Islet precursor cell (in vitro differentiated cells): ENCODE results near the gene MAMLD1.

Experiments
- DNase-seq: peaks from one replicate; pipeline ENCODE4 v3.0.0-alpha.2; 2018

The MAMLD1 gene

DNA sequence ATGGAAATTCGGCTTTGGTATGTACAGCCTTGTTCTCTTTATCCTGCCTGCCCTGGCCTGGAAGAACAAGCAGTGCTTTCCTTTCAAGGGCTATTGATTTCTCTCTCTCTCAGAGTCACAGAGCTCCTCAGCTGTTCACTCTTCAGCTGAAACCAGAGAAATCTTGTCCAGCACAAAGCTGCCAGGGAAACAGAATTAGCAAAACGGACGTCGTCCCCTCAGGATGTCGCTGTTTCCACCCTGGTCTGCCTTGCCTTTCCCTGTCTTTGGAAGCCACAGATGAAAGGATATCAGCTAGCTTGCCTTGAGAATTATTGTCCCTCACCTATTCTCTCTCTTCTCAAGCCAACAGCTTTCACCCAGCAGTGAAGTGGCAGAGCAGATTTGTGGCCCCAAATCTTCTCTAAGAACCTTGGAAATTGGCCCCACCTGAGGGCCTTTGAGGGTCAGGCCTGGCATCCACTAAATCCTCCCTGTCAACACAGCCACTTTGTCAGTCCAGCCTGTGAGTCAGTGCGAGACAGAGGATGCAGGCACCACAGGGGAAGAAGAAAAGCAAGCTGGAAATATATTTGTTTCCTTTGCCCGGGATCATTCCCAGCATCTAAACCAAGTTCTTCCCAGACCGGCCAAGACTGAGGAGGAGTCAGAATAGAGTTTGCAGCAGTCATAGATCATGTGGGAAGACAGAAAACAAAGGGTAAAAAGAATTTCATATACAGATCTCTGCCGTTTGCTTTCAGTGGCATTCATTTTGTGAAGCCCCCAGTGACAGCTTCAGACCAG lies 141.5 kb downstream of the MAMLD1 start:
- DNase-seq = no peak

DNA sequence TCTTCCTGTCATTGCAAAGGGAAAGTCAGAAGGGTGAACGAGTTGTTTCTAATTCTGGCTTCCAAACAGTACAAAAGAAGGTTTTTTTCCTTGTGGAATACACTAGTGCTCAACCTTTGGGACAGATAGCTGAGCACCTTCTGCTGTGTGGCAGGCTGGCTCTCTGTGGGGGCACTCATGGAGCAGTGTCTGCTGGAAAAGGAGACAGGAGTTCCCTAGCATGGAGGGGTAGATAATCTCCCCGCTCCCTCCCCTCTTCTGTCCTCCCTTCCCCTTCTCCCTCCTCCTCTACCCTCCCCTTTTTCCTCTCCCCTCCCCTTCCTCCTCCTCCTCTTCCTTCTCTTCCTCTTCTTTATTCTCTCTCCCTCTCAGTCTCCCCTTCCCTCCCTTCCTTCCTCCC lies 142.9 kb downstream of the MAMLD1 start:
- DNase-seq = no peak

DNA sequence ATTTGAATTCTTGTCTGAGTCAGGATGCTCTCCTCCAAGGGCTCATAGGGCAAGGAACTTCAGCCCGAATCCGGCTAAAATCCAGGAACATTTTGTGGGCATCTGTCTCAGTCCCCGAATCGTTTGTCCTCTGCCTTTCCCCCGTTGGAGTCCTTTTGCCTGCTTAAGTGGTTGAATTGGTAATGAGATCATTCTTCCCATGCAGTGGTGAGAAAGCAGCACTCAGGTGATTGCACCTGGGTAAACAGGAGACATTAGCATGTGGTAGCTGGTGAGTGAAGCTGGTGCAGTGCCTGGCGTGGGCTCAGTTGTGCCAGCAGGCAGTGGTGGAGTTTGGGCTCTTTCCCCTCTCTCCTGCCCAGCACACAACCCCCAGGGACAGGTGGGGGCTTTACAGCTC lies 143.4 kb downstream of the MAMLD1 start:
- no peak for DNase-seq

DNA sequence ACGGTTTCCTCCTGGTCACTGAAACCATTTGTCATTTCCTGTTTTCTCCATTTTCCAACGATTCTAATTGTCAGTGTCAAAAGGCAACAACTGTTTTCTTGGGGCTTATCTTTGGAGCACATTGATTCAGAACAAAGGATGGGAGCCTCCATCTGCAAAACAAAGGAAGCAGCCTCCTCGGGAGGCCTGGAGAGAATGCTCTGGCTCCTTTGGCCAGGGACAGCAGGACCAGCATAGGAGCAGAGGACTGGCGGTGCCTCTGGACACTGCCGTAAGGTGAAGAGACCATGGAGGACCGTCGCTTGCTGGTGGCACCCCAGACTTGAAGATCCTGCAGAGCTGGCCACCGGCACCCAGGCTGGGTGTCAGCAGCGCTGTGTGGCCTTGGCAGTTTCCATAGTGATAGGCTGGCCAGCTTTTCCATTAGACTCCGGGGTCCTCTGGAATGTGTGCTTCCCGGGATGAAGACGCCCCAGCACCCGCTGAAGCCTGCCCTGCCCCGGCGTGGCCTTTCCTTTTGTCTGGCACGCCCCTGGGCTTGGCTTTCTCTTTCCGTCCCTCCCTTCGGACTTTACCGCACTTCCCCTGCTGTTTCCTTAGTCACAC lies 144.2 kb downstream of the MAMLD1 start:
- DNase-seq = no peak

DNA sequence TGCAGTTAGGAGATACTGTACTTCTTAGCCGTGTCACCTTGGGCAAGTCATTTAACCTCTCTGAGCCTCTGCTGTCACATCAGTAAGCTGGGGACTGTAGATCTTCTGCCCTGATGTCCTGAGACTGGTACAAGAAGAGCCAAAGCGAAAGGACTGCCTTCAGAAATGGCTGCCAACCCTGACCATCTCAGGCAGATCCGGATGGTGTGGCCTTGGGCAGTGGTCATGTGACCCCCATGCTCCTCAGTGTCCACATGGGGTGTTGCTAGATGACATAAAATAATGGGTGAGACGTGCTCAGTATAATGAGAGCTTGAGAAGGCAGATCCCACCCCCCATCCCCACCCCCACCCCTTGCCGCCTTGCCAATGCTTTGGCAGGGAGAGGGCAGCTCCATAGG lies 144.9 kb downstream of the MAMLD1 start:
- no peak for DNase-seq

DNA sequence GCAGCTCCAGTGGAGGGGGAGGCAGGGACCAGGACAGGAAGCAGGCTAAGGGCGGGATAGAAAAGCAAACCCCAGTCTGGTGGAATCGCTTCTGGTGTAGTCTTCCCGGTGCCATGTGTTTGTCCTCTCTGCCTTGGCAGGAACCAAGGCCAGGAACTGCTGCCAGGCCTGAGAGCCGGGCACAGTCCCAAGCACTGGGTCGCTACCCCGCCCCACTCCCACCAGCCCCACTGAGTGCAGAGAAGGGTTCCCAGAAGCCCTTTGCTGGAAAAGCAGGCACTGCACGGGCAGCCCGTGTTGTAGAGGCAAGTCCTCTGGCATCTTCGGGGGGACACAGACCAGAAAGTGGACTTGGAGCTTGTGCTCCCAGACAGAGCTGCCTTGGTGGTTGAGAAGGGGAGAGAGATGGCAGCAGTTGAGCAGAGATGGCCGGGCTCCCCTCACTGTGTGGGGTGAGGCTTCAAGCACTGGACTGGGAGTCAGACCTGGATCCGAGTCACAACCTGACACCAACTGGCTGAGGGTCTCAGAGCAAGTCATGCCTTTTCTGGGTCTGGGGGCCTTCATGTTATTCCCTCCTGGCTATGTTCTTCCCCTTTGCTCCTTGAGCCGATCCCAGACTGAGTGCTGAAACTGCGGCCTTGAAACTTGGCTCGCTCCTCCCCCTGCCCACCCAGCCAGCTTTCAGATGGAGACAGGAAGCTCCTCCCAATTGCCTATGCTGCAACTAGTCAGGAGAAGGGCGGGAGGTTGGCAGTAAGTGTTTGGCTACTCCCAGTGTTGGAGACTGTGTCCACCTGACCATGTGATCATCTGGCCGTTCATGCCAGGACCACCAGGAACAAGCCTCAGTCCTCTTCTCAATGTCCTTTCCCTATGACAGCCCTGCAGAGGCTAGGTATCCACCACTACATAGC lies 145.6 kb downstream of the MAMLD1 start:
- no peak for DNase-seq

DNA sequence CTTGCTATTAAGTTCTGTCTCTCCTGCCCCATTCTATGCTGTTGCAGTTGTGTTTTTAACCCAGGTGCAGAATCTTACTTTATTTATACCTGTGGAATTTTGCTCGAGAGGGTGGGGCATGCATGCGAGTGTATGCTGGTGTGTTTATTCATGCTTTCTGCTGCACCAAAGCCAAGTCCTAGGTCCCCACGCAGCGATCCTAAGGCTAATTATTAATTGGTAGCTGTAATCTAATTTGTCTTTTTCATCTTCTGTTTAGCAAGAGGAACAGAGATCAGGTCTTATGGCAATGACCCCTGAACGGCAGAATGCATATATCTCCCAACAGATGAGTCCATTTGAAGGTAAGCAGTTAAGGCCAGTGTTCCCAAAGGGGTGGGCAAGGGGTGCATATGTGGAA lies 146.6 kb downstream of the MAMLD1 start:
- no peak for DNase-seq

DNA sequence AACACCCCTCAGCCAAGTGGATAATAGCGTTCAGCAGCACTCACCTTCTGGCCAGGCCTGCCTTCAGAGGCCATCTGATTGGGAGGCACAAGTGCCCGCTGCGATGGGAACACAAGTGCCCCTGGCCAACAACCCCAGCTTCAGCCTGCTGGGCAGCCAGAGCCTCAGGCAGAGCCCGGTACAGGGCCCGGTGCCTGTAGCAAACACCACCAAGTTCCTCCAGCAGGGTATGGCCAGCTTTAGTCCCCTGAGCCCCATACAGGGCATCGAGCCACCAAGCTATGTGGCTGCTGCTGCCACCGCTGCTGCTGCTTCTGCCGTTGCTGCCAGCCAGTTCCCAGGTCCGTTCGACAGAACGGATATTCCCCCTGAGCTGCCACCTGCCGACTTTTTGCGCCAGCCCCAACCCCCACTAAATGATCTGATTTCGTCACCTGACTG lies 149.4 kb downstream of the MAMLD1 start:
- DNase-seq = no peak

DNA sequence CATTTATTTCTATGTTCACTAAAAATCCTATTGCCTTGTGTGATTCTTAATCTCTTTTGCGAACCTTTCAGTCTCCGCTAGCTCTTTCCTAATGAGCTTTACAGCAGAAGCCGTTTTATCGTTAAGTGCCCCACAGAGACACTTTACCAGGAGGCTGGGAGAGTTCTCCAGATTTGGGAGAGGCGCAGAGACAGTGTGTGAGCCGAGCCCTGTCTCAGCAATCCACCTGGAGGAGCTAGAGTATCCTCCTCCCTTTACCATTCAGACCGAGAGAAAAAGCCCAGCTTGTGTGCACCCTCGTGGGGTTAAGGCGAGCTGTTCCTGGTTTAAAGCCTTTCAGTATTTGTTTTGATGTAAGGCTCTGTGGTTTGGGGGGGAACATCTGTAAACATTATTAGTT lies 150.4 kb downstream of the MAMLD1 start:
- no peak for DNase-seq

DNA sequence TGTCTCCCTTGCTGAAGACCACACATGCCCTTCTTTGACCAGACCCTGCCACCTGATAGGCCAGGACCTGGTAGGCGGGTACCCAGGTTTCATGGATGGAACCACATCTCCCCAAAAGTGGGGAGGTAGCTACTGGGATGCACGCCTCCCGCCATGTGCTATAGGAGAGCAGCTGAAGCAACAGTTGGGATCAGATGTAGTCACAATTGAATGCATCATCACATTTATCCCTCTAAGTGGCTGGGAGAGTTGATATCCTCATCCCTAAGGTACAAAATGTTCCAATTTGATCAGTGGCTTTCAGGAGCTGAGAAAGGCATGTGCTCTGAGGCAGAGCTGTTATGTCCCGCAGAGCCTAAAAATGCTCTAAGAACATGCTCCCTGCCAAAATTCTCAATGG lies 151.3 kb downstream of the MAMLD1 start:
- no peak for DNase-seq

DNA sequence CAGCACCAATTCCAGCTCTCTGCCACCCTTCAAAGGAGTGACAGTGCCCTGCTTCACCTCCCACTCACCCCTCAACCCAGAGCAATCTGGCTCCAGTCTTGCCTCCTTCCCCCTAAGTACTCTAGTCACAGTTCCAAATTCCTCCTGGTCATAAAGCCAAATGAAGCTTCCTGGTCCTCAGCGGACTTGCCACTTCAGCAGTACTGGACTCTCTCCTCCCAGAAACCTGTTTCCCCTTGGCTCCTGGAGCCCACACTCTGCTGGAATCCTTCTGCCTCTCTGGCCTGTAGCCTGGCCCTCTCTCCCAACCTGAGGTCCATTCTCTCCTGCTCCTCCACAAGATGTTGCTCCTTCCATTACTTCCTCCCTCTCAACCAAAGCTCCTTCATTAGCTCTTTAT lies 152.7 kb downstream of the MAMLD1 start:
- DNase-seq = no peak

DNA sequence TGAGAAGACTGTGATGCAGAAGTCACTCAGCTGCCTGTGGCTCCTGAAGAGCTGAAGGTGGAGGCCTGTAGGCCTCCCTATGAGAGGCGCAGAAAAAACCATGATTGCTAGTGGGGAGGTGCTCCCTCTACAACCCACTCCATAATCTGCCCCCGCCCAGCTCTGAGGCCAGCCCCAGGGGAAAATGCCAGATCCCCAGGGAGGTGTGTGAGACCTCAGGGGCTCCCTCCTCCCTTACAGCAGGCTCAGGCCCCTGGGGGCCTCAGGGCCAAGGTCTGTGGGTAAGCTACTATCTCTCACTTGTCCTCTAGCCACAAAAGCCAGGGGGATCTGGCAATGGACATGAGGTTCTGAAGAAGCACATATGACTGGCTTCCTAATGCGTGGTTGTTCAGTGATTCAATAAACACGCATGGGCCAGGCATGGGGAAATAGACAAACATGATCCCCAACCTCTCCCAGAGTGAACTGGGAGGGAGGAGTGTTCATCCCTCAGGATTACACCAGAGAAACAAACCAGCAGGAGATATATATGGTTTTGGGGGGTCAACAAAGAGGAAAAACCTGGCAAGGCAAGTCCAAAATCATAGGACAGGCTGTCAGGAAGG lies 154.3 kb downstream of the MAMLD1 start:
- no peak for DNase-seq

DNA sequence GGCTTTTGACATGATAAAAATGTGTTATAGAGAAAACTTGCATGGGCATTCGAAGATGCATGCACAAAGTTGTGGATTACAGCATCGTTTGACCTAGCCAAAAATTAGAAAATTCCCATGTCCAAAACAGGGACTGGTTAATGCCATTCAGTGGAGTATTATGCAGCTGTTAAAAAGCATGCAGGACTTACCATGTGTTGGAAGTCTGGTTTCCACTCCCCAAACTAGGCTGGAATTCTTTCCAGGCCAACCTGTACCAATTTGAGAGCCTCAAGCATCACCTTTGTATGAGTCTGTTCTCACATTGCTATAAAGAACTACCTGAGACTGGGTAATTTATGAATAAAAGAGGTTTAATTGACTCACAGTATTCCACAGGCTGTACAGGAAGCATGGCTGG lies 159.4 kb downstream of the MAMLD1 start:
- DNase-seq = no peak

DNA sequence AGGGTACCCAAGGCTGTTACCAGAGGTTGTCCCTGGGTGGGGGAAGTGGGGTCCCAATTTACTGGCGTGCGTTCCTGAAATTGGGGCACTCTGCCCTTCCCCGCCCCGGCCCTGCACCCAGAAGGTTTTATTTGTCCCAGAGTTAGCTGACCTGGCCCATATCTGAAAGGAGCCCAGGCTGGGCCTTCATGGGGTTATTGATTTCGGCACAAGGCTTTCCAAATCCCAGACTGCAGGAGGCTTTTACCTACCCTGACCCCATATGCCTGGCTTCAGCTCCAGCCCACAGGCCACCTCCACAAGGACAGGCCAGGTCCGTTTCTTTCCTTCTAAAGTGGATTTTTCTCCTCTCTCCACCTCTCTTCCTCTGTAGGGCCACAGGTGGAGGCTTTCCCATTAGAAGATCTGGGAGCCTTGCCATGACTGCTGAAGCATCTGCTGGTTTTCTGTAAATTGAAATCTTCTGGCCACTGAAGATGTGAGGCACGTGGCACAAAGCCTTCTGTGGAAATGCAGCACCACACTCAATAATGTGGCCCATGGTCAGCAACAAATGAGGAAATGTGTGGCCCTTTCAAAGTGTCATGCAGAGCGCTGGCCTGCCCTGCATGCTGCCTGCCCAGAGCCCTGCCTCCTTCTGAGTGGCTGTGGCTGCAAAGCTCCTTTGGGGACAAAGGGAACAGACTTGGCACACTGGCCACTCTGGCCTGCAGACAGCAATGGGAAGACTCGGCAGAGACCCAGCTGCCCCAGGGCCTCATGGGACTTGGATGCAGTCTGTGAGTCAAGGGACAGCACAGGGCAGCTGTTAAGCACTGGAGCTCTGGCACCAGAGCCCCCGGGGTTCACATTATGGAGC lies 162.2 kb downstream of the MAMLD1 start:
- no peak for DNase-seq

DNA sequence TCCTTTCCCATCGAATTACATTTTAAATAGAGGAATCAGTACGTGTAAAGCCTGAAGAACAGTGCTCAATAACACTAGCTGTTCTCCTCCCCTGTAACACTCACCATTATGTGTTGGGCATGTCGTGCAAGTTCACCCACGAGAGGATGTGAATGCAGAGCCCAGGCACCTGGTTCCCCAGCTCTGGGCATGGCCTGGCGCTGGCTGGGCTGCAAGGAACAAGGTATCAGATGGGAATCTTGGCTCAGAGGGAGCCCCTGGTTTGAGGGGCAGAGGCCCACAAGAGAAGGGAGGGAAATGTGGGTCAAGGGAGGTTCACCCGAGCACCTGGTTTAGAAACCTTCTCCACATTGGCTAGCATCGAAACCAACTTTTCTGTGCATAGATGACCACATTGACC lies 163.6 kb downstream of the MAMLD1 start:
- DNase-seq = no peak

DNA sequence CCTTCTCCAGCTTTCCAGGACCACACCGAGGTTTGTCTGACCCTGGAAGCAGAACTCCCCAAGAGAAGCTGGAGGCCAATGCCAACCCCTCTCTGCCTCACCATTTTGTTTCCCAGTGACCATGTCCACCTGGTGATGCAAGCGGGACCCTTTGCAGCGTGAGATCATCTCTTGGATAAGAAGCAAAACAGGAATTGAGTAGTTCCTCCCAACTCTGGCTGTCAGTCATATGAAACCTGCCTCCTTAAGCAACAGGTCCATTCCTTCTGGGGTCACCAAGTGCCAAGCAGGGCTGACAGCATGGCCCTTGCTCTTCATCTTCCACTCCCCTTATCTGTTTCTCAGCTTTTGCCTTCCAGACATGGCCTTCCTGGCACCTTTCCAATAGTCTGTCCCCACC lies 164.0 kb downstream of the MAMLD1 start:
- no peak for DNase-seq

DNA sequence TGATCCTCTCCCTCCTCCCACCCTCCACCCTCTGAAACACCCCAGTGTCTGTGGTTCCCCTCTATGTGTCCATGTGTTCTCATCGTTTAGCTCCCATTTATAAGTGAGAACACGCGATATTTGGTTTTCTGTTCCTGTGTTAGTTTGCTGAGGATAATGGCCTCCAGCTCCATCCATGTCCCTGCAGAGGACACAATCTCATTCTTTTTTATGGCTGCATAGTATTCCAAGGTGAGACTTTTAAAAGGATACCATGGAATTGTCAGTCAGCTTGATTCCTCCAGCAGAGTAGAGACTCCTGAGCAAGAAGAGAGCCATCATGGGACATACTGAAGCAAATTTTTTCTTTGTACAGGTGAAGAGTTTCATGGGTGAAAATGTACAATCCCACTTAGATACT lies 166.5 kb downstream of the MAMLD1 start:
- no peak for DNase-seq

DNA sequence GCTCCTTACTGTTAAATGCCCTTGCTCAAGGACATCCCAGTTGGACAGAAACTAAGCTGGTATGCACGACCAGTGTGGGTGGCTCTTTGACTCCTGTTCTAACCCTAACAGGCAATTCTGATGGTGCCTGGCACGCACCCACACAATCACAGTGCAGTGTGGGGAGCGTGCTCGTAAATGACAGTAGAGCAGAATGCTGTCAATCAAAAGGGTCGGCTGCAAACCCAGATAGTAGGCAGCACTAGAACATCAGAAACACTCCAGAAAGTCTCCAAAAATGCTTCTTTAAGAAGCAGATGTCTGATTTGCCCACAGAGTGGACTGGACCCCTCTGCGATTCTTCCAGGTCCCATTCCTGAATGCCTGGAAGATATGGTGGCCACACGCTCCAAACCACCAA lies 167.7 kb downstream of the MAMLD1 start:
- DNase-seq = no peak

DNA sequence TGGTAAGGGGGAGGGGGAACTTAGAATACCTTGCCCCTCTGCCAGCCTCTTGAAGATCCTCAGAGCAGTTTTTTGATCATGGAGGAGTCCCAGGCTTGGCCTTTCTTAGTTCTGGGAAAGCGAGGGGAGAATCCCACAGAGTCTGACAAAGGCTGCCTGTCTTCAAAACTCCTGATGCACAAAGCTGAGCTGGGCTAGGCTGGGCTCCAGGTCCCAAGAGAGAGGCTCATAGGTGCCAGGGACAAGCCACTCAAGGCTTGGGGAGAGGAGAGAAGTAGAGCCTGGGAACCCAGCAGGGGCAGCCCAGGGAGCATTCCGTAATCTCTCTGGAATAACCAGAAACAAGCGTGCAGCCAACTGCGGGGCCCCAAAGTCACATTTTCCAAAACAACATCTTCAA lies 168.3 kb downstream of the MAMLD1 start:
- no peak for DNase-seq

DNA sequence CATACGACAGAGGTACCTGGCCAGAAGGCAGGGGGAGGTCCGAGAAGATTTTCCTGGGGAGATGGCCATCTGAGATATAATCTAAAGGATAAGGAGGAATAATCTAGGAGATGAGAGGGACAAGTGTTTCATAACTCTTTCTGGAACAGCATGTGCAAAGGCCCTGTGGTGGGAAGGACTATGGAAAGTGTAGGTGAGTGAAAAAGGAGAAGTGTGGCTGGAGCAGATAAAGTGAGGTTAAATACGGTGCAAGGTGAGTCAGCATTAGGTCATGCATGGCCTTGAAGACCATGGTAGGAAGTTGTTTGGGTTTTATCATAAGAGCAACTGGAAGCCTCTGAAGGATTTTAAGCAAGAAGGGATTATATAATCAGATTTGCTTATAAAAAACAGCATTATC lies 170.7 kb downstream of the MAMLD1 start:
- DNase-seq = no peak

DNA sequence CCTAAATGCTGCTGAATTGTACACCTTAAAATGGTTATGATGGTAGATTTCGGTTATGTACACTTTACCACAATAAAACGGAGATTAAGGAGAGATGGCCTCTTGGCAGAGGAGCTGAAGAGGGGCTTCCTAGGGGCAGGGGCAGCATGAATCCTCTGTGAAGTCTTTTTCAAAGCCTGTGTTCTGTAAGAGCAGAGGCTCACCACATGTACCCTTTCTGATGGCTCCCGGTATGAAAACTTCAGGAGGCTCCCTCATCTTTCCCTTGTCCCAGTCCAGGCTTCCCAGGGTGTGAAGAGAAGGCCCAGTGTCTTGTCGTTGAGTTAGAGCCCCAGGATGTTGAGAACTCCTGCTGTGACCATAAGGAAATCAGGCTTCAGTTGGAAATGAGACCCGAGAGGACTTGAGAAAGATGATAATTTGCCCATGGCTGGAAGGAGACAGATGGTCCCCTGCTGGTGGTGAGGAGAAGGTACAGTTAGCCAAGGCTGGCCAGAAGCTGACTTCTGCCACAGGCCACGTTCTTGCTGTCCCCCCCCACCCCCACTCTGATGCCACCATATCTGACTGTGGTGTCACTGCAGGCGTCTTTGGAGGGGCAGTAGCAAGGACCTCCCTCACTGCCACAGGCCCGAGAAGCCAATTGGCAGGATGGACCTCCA lies 173.5 kb downstream of the MAMLD1 start:
- no peak for DNase-seq

DNA sequence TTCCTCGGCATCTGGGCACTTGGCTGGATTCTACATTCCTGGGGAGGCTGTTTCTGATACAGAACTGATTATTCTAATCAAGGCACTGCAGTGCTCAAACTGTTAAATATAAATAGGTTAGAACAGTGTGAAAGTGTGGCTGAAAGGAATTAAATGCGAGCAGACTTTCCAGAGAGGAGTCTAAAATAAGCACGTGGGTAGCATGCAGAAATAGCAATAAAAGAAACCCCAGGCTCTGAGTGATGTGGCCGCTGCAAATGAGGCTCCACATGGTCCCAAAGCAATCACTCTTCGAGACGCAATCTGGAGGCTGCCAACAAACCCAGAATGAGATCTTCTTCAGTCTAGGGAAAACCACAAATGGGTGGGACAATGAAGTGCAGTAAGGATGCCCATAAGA lies 174.7 kb downstream of the MAMLD1 start:
- no peak for DNase-seq
